ENCODE results near the gene MRTFB. TPM values are rescaled to one million over a fixed set of nuclear protein-coding genes. Genes with fewer than 3 reads are reported as not detected.

The MRTFB gene
- total RNA-seq, 1 experiment from 2014 or later, result 90.5 TPM

- BruUV-seq (replicated peaks), result no TSS peak
- Histone ChIP-seq H3K27me3 (ENCODE audit: control insufficient read depth, insufficient read depth, low read length) (no peaks in the 10 kb centered on the region), H3K27ac (ENCODE audit: low read length) (no peak overlapping the region), H3K36me3 (ENCODE audit: control insufficient read depth, insufficient read depth, low read length) (no peaks in the 10 kb centered on the region), H3K4me1 (ENCODE audit: control insufficient read depth, insufficient read depth, low read length) (no peaks in the 10 kb centered on the region), H3K9me3 (ENCODE audit: control insufficient read depth, insufficient read depth, low read depth, low read length) (no peaks in the 10 kb centered on the region), H3K4me3 (ENCODE audit: low read depth in 2 of 2, low read length in 2 of 2) (no peak overlapping the region)
- ChIA-PET POLR2A (no interaction called here), CTCF (no interaction called here)
- in situ Hi-C loops (cut with HindIII; ENCODE audit: low pct_unique_long_range_greater_than_20kb, low sequenced_read_pairs) (loop anchor here (5.0 kb wide), 1 partner anchor 53 kb away; no protein-coding TSS in a partner anchor), intact Hi-C loops (cut with micrococcal nuclease; ENCODE audit: unreplicated experiment) (no loop called here)
- TF ChIP-seq TCF7L2 (IDR thresholded peaks at IDR 0.05; ENCODE audit: low read depth, low read length) (no peak), CTCF (IDR thresholded peaks at IDR 0.05) (no peak), SIN3A (IDR thresholded peaks at IDR 0.05; ENCODE audit: borderline replicate concordance, insufficient read depth, low read depth, low read length) (no peak), POLR2AphosphoS5 (IDR thresholded peaks at IDR 0.05; ENCODE audit: low read depth, low read length) (no peak)
- TF ChIP-seq, protein P1, sequence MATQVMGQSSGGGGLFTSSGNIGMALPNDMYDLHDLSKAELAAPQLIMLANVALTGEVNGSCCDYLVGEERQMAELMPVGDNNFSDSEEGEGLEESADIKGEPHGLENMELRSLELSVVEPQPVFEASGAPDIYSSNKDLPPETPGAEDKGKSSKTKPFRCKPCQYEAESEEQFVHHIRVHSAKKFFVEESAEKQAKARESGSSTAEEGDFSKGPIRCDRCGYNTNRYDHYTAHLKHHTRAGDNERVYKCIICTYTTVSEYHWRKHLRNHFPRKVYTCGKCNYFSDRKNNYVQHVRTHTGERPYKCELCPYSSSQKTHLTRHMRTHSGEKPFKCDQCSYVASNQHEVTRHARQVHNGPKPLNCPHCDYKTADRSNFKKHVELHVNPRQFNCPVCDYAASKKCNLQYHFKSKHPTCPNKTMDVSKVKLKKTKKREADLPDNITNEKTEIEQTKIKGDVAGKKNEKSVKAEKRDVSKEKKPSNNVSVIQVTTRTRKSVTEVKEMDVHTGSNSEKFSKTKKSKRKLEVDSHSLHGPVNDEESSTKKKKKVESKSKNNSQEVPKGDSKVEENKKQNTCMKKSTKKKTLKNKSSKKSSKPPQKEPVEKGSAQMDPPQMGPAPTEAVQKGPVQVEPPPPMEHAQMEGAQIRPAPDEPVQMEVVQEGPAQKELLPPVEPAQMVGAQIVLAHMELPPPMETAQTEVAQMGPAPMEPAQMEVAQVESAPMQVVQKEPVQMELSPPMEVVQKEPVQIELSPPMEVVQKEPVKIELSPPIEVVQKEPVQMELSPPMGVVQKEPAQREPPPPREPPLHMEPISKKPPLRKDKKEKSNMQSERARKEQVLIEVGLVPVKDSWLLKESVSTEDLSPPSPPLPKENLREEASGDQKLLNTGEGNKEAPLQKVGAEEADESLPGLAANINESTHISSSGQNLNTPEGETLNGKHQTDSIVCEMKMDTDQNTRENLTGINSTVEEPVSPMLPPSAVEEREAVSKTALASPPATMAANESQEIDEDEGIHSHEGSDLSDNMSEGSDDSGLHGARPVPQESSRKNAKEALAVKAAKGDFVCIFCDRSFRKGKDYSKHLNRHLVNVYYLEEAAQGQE (IDR thresholded peaks at IDR 0.05; ENCODE audit: insufficient read depth in 1 of 2, low read depth in 2 of 2, low read length in 1 of 2), result no peak
- DNase-seq (ENCODE audit: low read depth, low spot score) (no peak), ATAC-seq (peak; percentile 56)
Observed at GRCh38 chr16:14164916-14165662, 94.0 kb downstream of the MRTFB start.

GRCh38 chr16:14168146-14168545, 97.0 kb downstream of the MRTFB start:
- ChIA-PET CTCF (no interaction called here), POLR2A (no interaction called here)
- no peaks in the 10 kb centered on the region for H3K9me3 ChIP-seq (ENCODE audit: control insufficient read depth, insufficient read depth, low read depth, low read length)
- no peak for DNase-seq (ENCODE audit: low read depth, low spot score)
- intact Hi-C loops (cut with micrococcal nuclease; ENCODE audit: unreplicated experiment), result no loop called here
- H3K4me3 ChIP-seq (ENCODE audit: low read depth in 2 of 2, low read length in 2 of 2), result no peak overlapping the region
- in situ Hi-C loops (cut with HindIII; ENCODE audit: low pct_unique_long_range_greater_than_20kb, low sequenced_read_pairs), result no loop called here
- no peaks in the 10 kb centered on the region for H3K4me1 ChIP-seq (ENCODE audit: control insufficient read depth, insufficient read depth, low read length)
- no peak for ATAC-seq
- BruUV-seq (replicated peaks), result no TSS peak
- no peaks in the 10 kb centered on the region for H3K27me3 ChIP-seq (ENCODE audit: control insufficient read depth, insufficient read depth, low read length)
- no peak overlapping the region for H3K27ac ChIP-seq (ENCODE audit: low read length)
- TF ChIP-seq TCF7L2 (IDR thresholded peaks at IDR 0.05; ENCODE audit: low read depth, low read length) (no peak), POLR2AphosphoS5 (IDR thresholded peaks at IDR 0.05; ENCODE audit: low read depth, low read length) (no peak), SIN3A (IDR thresholded peaks at IDR 0.05; ENCODE audit: borderline replicate concordance, insufficient read depth, low read depth, low read length) (no peak), CTCF (IDR thresholded peaks at IDR 0.05) (no peak)
- TF ChIP-seq, protein P1 (IDR thresholded peaks at IDR 0.05; ENCODE audit: insufficient read depth in 1 of 2, low read depth in 2 of 2, low read length in 1 of 2), result no peak
- no peaks in the 10 kb centered on the region for H3K36me3 ChIP-seq (ENCODE audit: control insufficient read depth, insufficient read depth, low read length)
